Astrocyte of the spinal cord (primary cell): ENCODE measurements around the gene ATP5MC2.
"Not testable (repeated sequence)": the region's sequence is repeated elsewhere in the genome, so short reads cannot be mapped to it uniquely, and the experiment has no call there.

Experiments
- DNase-seq: peaks from one replicate; pipeline ENCODE4 v3.0.0; 2011; ENCODE audit warnings: low read depth, low spot score
- H3K4me3 ChIP-seq: 2 replicates; pipeline ENCODE4 v1.5.1; 2011; ENCODE audit warnings: low read depth, mild to moderate bottlenecking, low read length, moderate library complexity
- in situ Hi-C: cut with HindIII; loops from 2 replicates; pipeline ENCODE4 v1.10.0; 2017; ENCODE audit warnings: low sequenced_read_pairs
- TF ChIP-seq, protein P1 (sequence below): IDR thresholded peaks from 2 replicates; pipeline ENCODE4 v1.5.1; 2012; ENCODE audit warnings: low read depth, mild to moderate bottlenecking, low read length, inconsistent platforms

ATP5MC2 gene

DNA sequence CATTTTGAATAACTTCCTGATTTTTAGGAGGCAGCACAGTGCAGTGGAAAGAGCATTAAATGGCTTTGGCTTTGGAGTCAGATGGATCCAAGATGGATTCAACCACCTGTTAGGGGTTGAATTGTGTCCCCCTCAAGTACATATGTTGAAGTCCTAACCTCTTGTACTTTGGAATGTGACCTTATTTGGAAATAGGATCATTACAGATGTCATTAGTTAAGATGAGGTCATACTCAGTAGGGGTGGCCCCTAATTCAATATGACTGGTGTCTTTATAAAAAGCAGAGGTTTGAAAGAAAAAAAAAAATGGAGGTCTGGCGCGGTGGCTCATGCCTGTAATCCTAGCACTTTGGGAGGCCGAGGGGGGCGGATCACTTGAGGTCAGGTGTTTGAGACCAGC, 18.8 kb downstream of the ATP5MC2 start:
- in situ Hi-C loops = no loop called here
- DNase-seq = no peak
- no peak overlapping the region for H3K4me3 ChIP-seq

DNA sequence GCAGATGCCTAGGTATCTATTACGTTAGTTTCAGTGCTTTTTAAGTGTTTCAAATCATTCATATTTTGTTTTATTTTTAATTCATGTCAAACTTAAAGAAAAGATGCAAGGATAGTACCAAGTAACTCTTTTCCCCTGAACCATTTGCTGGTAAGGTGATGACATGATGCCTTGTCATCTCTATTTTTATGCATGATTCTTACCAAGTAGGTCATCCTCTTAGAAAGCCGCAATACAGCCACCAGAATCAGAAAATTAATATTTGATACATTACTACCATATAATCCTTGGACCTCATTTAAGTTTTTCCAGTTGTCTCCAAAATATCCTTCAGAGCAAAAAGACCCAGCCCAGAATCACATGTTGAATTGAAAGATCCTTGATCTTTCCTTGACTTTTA, 22.3 kb downstream of the ATP5MC2 start:
- no peak overlapping the region for H3K4me3 ChIP-seq
- TF ChIP-seq, protein P1, sequence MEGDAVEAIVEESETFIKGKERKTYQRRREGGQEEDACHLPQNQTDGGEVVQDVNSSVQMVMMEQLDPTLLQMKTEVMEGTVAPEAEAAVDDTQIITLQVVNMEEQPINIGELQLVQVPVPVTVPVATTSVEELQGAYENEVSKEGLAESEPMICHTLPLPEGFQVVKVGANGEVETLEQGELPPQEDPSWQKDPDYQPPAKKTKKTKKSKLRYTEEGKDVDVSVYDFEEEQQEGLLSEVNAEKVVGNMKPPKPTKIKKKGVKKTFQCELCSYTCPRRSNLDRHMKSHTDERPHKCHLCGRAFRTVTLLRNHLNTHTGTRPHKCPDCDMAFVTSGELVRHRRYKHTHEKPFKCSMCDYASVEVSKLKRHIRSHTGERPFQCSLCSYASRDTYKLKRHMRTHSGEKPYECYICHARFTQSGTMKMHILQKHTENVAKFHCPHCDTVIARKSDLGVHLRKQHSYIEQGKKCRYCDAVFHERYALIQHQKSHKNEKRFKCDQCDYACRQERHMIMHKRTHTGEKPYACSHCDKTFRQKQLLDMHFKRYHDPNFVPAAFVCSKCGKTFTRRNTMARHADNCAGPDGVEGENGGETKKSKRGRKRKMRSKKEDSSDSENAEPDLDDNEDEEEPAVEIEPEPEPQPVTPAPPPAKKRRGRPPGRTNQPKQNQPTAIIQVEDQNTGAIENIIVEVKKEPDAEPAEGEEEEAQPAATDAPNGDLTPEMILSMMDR = no peak
- in situ Hi-C loops = no loop called here
- no peak for DNase-seq

More for the DNA sequence above, 18.8 kb downstream of the ATP5MC2 start:
- TF ChIP-seq, protein P1 = no peak

DNA sequence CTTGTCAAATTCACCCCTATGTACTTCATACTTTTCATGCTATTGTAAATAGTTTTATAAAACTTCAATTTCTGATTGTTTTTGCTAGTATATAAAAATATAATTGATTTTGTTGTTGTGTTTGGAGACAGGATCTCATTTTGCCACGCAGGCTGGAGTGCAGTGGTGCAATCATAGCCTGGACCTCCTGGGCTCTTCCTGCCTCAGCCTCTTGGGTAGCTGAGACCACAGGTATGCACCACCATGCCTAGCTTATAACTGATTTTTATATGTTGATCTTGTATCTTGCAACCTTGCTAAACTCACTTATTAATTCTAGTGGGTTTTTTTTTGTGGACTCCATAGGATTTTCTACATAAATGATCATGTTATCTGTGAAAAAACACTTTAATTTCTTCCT, 23.5 kb downstream of the ATP5MC2 start:
- no peak overlapping the region for H3K4me3 ChIP-seq
- TF ChIP-seq, protein P1 = no peak
- DNase-seq = peak; percentile 75
- in situ Hi-C loops = no loop called here

DNA sequence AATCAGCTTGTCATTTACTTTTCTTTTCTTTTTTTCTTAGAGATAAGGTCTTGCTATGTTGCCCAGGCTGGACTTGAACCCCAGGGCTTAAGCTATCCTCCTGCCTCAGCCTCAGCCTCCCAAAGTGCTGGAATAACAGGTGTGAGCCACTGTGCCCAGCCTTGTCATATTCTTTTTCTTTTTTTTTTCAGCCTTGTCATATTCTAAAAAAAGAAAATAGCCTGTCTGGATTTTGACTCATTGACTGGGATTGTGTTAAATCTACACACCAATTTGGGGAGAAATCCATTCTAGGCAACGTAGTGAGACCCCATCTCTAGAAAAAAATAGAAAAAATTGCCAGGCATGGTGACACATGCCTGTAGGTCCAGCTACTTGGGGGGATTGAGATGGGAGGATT, 24.1 kb downstream of the ATP5MC2 start:
- TF ChIP-seq, protein P1 = no peak
- in situ Hi-C loops = no loop called here
- no peak overlapping the region for H3K4me3 ChIP-seq
- DNase-seq = peak; percentile 26

DNA sequence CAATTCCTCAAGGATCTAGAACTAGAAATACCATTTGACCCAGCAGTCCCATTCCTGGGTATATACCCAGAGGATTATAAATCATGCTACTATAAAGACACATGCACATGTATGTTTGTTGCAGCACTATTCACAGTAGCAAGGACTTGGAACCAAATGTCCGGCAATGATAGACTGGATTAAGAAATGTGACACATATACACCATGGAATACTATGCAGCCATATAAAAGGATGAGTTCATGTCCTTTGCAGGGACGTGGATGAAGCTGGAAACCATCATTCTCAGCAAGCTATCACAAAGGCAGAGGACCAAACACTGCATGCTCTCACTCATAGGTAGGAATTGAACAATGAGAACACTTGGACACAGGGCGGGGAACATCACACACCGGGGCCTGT, 29.6 kb downstream of the ATP5MC2 start:
- H3K4me3 ChIP-seq, in situ Hi-C loops, DNase-seq: not testable (repeated sequence)

DNA sequence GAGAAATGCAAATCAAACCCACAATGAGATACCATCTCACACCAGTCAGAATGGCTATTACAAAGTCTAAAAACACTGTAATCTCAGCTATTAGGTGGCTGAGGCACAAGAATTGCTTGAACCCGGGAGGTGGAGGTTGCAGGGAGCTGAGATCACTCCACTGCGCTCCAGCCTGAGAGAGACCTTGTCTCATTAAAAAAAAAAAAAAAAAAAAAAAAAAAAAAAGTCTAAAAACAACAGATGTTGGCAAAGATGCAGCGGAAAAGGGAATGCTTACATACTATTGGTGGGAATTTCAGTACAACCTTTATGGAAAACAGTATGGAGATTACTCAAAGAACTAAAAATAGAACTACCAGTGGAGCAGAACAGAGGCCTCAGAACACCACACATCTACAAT, 30.7 kb downstream of the ATP5MC2 start:
- TF ChIP-seq, protein P1 = no peak
- H3K4me3 ChIP-seq = no peak overlapping the region
- peak; percentile 30 for DNase-seq
- in situ Hi-C loops = no loop called here

DNA sequence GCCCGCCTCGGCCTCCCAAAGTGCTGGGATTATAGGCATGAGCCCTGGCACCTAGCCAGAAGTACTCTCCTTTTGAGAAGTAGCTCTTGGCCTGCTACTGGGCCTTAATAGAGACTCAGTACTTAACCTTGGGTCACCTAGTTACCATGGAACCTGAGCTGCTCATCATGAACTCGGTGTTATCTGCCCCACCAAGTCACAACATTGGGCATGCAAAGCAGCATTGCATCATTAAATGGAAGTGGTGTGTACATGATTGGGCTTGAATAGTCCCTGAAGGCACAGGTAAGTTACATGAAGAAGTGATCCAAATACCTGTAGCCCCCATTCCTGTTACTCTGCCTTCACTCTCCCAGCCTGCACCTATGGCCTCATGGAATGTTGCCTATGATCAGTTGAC, 31.8 kb downstream of the ATP5MC2 start:
- no peak for DNase-seq
- H3K4me3 ChIP-seq = no peak overlapping the region
- in situ Hi-C loops = no loop called here
- TF ChIP-seq, protein P1 = no peak
